Measurements from ENCODE around the gene TAF1B. TPM values are rescaled to one million over a fixed set of nuclear protein-coding genes. Genes with fewer than 3 reads are reported as not detected.

The TAF1B gene
- total RNA-seq, 1 donor: 29.8 TPM

DNA sequence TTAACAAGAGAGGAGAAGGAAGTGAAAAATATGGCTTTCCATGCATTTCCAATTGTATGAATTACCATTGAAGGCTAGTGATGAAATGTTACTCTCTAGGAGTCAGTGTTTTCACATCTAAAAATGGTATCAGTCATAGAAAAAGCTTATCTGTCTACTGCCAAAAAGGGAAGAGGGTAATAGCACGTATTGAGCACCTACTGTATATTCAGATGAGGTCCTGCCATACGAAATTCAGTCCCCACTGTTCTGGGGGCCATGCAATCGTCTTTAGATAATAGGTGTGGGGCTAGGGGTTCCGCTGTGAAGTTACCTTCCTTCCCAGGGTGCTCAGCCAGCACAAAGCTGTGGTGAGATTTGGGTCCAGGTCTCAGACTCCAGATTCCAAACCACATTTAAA, 94.0 kb downstream of the TAF1B start:
- H3K4me3 ChIP-seq (ENCODE audit: low read depth, low read length): no peak overlapping the region
- DNase-seq (ENCODE audit: low read depth): no peak
- TF ChIP-seq, protein P1, sequence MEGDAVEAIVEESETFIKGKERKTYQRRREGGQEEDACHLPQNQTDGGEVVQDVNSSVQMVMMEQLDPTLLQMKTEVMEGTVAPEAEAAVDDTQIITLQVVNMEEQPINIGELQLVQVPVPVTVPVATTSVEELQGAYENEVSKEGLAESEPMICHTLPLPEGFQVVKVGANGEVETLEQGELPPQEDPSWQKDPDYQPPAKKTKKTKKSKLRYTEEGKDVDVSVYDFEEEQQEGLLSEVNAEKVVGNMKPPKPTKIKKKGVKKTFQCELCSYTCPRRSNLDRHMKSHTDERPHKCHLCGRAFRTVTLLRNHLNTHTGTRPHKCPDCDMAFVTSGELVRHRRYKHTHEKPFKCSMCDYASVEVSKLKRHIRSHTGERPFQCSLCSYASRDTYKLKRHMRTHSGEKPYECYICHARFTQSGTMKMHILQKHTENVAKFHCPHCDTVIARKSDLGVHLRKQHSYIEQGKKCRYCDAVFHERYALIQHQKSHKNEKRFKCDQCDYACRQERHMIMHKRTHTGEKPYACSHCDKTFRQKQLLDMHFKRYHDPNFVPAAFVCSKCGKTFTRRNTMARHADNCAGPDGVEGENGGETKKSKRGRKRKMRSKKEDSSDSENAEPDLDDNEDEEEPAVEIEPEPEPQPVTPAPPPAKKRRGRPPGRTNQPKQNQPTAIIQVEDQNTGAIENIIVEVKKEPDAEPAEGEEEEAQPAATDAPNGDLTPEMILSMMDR (IDR thresholded peaks at IDR 0.05; ENCODE audit: insufficient read depth, low read depth, low read length): no peak

DNA sequence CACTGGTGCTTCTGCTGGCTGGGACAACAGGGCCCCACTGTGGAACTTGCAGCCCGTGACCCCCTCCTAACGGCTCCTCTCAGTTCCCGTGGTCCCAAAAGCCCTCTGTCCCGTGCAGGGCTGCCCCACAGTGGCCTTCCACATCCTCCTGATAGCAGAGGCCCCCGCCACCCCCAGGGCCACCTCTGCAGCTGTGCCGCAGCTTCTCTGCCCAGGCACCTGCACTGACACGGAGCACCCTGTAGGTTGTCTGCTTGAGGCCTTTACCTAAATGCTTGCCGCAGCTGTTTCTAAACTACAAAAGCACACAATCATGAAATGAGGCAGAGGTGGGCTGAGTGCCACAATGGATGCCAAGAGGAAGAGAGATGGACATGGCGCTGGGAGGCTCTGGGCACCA, 94.7 kb downstream of the TAF1B start:
- DNase-seq (ENCODE audit: low read depth): no peak
- no peak overlapping the region for H3K4me3 ChIP-seq (ENCODE audit: low read depth, low read length)
- TF ChIP-seq, protein P1 (IDR thresholded peaks at IDR 0.05; ENCODE audit: insufficient read depth, low read depth, low read length): no peak

DNA sequence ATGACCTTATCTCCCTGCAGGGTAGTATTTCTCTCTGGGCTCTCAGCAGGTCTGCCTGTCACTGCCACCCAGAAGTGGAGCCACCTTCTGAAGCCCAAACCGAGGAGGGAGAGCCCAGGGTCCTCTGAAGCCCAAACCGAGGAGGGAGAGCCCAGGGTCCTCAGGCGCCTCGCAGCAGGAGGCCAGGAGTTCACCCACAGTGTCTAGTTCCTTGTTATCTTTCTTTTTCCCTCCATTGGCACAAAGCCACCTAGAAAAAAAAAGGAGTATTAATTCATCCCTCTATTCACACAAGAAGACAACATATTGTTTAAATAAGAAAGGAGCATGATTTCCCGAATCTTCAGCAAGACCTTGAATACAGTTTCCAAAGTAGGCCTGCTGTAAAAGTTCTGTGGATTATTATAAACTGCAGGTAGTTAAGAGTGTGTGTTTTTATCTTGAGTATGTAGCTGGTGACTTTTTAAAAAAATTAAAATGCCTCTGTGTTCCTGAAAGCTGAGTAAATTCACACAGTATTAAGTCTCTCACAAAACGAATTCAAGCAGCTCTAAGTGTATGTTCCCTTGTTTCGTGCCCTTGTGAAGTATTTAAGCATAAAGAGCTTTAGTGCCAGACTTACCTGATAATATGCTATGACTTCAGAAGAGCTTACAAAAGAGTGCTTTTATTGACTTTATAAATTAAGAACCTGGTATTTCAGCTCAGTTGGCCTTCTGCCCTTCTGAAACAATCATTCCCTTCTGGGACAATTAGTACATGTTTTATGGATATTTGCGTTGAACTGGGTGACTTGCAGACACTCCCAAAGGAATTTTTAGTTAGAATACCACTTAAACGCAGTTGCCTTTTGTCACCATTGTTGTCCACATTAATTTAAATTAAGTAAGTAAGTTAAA, 96.6 kb downstream of the TAF1B start:
- no peak for DNase-seq (ENCODE audit: low read depth)
- TF ChIP-seq, protein P1 (IDR thresholded peaks at IDR 0.05; ENCODE audit: insufficient read depth, low read depth, low read length): no peak
- no peak overlapping the region for H3K4me3 ChIP-seq (ENCODE audit: low read depth, low read length)

DNA sequence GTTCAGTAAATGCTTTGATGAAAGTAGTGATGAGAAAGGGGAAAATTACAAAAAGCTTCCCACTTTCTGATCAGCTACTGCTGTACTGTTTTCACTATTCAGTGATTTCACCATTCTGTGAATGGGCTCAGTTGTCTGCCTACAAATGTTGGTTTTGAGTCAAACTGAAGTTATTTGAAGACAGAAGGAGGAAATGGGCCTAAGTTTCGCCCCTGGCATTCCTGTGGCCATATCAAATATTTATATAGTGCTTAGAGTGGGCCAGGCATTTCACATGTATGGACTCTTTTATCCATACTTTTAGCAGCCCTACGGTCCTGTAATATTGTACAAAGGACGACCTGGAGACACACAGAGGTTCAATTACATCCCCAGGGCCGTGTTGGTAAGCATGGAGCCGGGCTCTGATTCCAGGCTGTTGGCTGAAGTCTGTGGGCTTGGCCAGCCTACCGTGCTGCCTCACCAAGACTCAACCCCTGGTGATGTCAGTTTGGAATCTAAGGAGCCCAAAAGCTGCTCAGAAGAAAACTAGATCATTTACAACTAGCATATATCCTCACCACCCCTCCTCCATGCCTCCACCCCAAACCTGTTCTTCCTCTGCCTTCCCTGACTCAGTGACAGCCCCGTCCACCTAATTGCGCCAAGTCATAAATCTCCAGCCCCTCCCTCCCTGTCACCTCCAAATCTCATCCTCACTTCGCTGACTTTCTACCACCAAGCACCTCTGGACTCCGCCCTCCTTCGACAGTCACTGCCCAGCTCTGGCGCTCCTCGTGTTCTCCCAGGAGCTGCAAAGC, 98.1 kb downstream of the TAF1B start:
- peak; percentile 24 for DNase-seq (ENCODE audit: low read depth)
- TF ChIP-seq, protein P1 (IDR thresholded peaks at IDR 0.05; ENCODE audit: insufficient read depth, low read depth, low read length): no peak
- H3K4me3 ChIP-seq (ENCODE audit: low read depth, low read length): no peak overlapping the region

DNA sequence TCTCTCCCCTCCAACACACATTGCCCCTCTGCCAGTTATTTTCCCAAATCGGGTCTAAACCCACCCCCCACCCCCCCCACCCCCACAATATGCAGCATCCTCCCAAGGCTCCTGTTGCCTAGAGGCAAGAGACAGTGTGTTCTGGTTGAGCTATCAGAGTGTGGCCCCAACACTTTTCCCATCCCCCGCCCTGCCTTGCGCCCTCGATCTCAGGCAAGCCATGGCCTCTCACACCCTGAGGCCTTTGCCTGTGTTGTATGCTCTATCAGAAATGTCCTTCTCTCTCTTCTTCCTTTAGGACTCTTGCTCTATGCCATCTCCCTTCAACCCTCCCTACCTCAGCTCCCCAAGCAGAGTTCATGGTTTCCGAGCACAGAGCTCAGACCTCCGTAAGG, 98.7 kb downstream of the TAF1B start:
- no peak for DNase-seq (ENCODE audit: low read depth)
- TF ChIP-seq, protein P1 (IDR thresholded peaks at IDR 0.05; ENCODE audit: insufficient read depth, low read depth, low read length): no peak
- H3K4me3 ChIP-seq (ENCODE audit: low read depth, low read length): no peak overlapping the region

DNA sequence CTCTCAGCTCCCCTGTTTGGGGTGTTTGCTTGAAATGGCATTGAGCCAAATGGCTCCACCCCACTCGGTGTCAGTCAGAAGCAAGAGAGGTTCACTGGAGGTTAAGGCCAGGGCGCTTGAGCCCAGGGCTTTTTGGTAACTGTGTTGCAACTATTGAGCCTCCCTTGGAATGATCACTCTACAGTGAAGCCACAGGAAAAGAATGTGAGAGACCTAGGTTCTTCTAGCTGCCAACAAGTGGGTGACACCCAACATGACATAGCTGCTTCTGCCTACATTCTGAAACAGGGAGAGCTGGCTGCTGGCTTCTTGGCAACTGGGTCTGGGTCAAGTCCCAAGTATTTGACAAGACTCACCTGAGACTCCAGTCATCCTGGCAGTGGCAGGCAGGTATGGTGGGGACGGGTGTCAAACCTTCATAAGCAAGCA, 101.1 kb downstream of the TAF1B start:
- TF ChIP-seq, protein P1 (IDR thresholded peaks at IDR 0.05; ENCODE audit: insufficient read depth, low read depth, low read length): no peak
- H3K4me3 ChIP-seq (ENCODE audit: low read depth, low read length): no peak overlapping the region
- no peak for DNase-seq (ENCODE audit: low read depth)
